ENCODE data around the gene TBC1D7.

Gene TBC1D7

DNA sequence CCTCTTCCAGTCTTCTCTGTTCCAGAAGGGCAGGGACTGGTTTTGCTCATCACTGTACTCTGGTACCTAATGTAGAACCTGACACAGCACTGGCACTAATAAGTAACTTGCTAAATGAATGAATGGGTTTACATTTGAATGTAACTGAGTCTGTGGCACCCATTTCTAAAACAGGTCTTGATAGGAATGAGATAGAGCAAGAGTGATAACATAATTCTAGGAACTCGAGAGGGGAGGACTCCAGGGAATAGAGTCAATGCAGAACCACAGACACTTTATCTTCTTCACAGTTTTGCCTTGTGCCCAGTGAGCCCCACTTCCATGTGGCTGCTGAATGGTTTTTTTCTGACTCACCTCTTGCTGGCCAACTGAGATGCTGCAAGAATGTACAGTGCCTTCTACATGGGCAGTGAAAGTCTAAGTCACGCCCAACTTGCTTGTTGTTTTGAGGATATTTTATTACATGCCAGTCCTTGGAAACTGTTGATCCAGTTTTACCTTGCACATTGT is 61.1 kb downstream of the TBC1D7 start:
- Histone ChIP-seq H3K27ac (ENCODE audit: extremely low read depth, low read depth, low read length) (no peak overlapping the region), H3K4me3 (ENCODE audit: low read depth, low read length) (no peak overlapping the region), H3K36me3 (ENCODE audit: control insufficient read depth in 2 of 2, insufficient read depth in 1 of 2, low read length in 2 of 2) (no peaks in the 10 kb centered on the region), H3K9me3 (ENCODE audit: control insufficient read depth, insufficient read depth, low read depth, low read length) (no peaks in the 10 kb centered on the region), H3K4me1 (ENCODE audit: control insufficient read depth, insufficient read depth, low read length) (0 out of 2 replicates have a peak, but pooled peaks cover 2% of the 10 kb centered on the region)
- CTCF ChIA-PET, result no interaction called here
- POLR2A ChIA-PET, result no interaction called here
- no peak for TF ChIP-seq ZNF791 (tag by site-specific recombination; IDR thresholded peaks at IDR 0.05)
- TF ChIP-seq, protein P1, sequence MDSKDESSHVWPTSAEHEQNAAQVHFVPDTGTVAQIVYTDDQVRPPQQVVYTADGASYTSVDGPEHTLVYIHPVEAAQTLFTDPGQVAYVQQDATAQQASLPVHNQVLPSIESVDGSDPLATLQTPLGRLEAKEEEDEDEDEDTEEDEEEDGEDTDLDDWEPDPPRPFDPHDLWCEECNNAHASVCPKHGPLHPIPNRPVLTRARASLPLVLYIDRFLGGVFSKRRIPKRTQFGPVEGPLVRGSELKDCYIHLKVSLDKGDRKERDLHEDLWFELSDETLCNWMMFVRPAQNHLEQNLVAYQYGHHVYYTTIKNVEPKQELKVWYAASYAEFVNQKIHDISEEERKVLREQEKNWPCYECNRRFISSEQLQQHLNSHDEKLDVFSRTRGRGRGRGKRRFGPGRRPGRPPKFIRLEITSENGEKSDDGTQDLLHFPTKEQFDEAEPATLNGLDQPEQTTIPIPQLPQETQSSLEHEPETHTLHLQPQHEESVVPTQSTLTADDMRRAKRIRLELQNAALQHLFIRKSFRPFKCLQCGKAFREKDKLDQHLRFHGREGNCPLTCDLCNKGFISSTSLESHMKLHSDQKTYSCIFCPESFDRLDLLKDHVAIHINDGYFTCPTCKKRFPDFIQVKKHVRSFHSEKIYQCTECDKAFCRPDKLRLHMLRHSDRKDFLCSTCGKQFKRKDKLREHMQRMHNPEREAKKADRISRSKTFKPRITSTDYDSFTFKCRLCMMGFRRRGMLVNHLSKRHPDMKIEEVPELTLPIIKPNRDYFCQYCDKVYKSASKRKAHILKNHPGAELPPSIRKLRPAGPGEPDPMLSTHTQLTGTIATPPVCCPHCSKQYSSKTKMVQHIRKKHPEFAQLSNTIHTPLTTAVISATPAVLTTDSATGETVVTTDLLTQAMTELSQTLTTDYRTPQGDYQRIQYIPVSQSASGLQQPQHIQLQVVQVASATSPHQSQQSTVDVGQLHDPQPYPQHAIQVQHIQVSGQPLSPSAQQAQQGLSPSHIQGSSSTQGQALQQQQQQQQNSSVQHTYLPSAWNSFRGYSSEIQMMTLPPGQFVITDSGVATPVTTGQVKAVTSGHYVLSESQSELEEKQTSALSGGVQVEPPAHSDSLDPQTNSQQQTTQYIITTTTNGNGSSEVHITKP (tag by site-specific recombination; IDR thresholded peaks at IDR 0.05), result no peak
- TF ChIP-seq GFI1B (tag by site-specific recombination; IDR thresholded peaks at IDR 0.05), result no peak
- TF ChIP-seq ZNF416 (tag by site-specific recombination; IDR thresholded peaks at IDR 0.05), result no peak
- no peak for TF ChIP-seq GLIS2 (tag by site-specific recombination; IDR thresholded peaks at IDR 0.05)
- TF ChIP-seq, protein P2, sequence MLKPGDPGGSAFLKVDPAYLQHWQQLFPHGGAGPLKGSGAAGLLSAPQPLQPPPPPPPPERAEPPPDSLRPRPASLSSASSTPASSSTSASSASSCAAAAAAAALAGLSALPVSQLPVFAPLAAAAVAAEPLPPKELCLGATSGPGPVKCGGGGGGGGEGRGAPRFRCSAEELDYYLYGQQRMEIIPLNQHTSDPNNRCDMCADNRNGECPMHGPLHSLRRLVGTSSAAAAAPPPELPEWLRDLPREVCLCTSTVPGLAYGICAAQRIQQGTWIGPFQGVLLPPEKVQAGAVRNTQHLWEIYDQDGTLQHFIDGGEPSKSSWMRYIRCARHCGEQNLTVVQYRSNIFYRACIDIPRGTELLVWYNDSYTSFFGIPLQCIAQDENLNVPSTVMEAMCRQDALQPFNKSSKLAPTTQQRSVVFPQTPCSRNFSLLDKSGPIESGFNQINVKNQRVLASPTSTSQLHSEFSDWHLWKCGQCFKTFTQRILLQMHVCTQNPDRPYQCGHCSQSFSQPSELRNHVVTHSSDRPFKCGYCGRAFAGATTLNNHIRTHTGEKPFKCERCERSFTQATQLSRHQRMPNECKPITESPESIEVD (tag by site-specific recombination; IDR thresholded peaks at IDR 0.05), result no peak
- TF ChIP-seq OVOL3 (tag by site-specific recombination; IDR thresholded peaks at IDR 0.05), result no peak
- TF ChIP-seq ZNF843 (tag by site-specific recombination; IDR thresholded peaks at IDR 0.05), result no peak

DNA sequence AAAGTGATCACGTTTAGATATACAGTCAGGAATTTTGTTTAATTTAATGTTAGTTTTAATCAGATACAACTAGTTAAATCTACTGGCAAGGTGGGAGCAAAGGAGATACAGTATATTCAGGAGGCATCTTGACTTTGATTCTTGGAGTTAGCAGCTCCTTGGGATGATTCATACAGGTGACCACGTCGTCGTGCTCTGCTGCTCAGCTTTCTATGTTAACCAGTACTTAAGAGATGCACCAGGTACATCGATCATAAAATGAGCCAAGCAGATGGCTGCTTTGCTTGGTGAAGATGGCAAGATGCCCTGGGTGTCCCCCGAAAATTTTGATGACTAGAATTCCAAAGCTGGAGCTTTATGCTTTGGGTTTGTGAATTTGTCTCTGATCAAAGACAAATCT is 64.7 kb downstream of the TBC1D7 start:
- CTCF ChIA-PET, result interaction anchor here (0.6 to 0.9 kb wide), 2 partner anchors 360 to 645 kb away, joined by 3 read pairs; no protein-coding TSS in a partner anchor

More for the DNA sequence above, 64.7 kb downstream of the TBC1D7 start:
- H3K9me3 ChIP-seq (ENCODE audit: control insufficient read depth, insufficient read depth, low read depth, low read length), result no peaks in the 10 kb centered on the region
- no peaks in the 10 kb centered on the region for H3K36me3 ChIP-seq (ENCODE audit: control insufficient read depth in 2 of 2, insufficient read depth in 1 of 2, low read length in 2 of 2)
- TF ChIP-seq ZNF140 (tag by site-specific recombination; IDR thresholded peaks at IDR 0.05) (no peak), ZNF549 (tag by site-specific recombination; IDR thresholded peaks at IDR 0.05) (no peak), ZNF202 (tag by site-specific recombination; IDR thresholded peaks at IDR 0.05; ENCODE audit: borderline replicate concordance) (no peak), ZSCAN23 (tag by site-specific recombination; IDR thresholded peaks at IDR 0.05) (no peak), ZNF660 (tag by site-specific recombination; IDR thresholded peaks at IDR 0.05) (no peak), ZNF423 (tag by site-specific recombination; IDR thresholded peaks at IDR 0.05) (no peak), ZNF341 (tag by site-specific recombination; IDR thresholded peaks at IDR 0.05; ENCODE audit: low read depth) (no peak)
- TF ChIP-seq, protein P1 (tag by site-specific recombination; IDR thresholded peaks at IDR 0.05), result no peak
- no peak overlapping the region for H3K27ac ChIP-seq (ENCODE audit: extremely low read depth, low read depth, low read length)
- 0 out of 2 replicates have a peak, but pooled peaks cover 2% of the 10 kb centered on the region for H3K4me1 ChIP-seq (ENCODE audit: control insufficient read depth, insufficient read depth, low read length)
- POLR2A ChIA-PET, result no interaction called here
- H3K4me3 ChIP-seq (ENCODE audit: low read depth, low read length), result no peak overlapping the region

Data from HEK293 (cell line).